GM12878 (cell line): Measurements from ENCODE around the gene SORCS2. TPM values are rescaled to one million over a fixed set of nuclear protein-coding genes. Genes with fewer than 3 reads are reported as not detected.

Source experiments
- ATAC-seq: fragments of 200-7000 bp; cut with Tn5 transposase; 3 replicates; pipeline ENCODE4 v1.9.1; 2020; ENCODE audit warnings: mild to moderate bottlenecking, moderate library complexity
- BruUV-seq: library from RNA; stranded (reverse); fragments of 400-500 nt; replicated peaks from 2 replicates; lab custom pipeline; 2021; lab: Mats Ljungman, UMichigan
- CTCF ChIA-PET: fragments of 300-600 bp; sonication (Branson Sonifier 250); formaldehyde crosslinking; extraction: SDS; loops from one replicate; lab custom pipeline; 2021; ENCODE audit warnings: inconsistent platforms; lab: Yijun Ruan, JAX
- POLR2A ChIA-PET: fragments of 350-600 bp; formaldehyde crosslinking; extraction: SDS; loops from one replicate; lab custom pipeline; 2021; ENCODE audit warnings: inconsistent platforms; lab: Charles Lee
- RAD21 ChIA-PET: fragments of 300-600 bp; sonication (Branson Sonifier 250); formaldehyde crosslinking; loops from one replicate; lab custom pipeline; 2023; ENCODE audit warnings: antibody characterized with exemption; ENCODE audit not compliant: unreplicated experiment; lab: Charles Lee
- SMC1A ChIA-PET: fragments of 300-600 bp; sonication (Branson Sonifier 250); formaldehyde crosslinking; loops from one replicate; lab custom pipeline; 2023; ENCODE audit not compliant: unreplicated experiment, uncharacterized antibody; lab: Charles Lee
- DNase-seq: peaks from one replicate; pipeline ENCODE4 v3.0.0-alpha.2; 2011; ENCODE audit warnings: low read depth, low spot score
- FAIRE-seq: peaks from 3 replicates; lab custom pipeline; 2011; peaks lifted over from hg19 to GRCh38; lab: Jason Lieb, UNC
- H2AFZ ChIP-seq: 2 replicates; pipeline ENCODE4 v1.6.0; 2011; ENCODE audit warnings: low read depth, low read length, control low read depth; ENCODE audit not compliant: control insufficient read depth
- H3K27ac ChIP-seq: 2 replicates; pipeline ENCODE4 v1.5.1; 2011; ENCODE audit warnings: control low read depth; ENCODE audit not compliant: control insufficient read depth, insufficient read depth
- H3K27me3 ChIP-seq, 2 experiments: replicated peaks in 1 of 2; 2 replicates each; pipeline versions ENCODE4 v1.6.0 to v1.6.1; 2011; ENCODE audit warnings: low read length in 1 of 2; ENCODE audit not compliant: control insufficient read depth in 2 of 2, insufficient read depth in 2 of 2
- H3K36me3 ChIP-seq, 2 experiments: 2 replicates each; pipeline ENCODE4 v1.5.1; 2011; ENCODE audit warnings: low read length in 1 of 2; ENCODE audit not compliant: control insufficient read depth in 2 of 2, insufficient read depth in 2 of 2
- H3K4me1 ChIP-seq: 2 replicates; pipeline ENCODE4 v1.6.1; 2011; ENCODE audit warnings: mild to moderate bottlenecking, low read length, moderate library complexity, mixed read lengths; ENCODE audit not compliant: control insufficient read depth, insufficient read depth
- H3K4me2 ChIP-seq: 2 replicates; pipeline ENCODE4 v1.6.0; 2011; ENCODE audit warnings: control low read depth; ENCODE audit not compliant: control insufficient read depth, insufficient read depth
- H3K4me3 ChIP-seq: fragments of 200-600 bp; sonication (generic); 2 replicates; pipeline ENCODE4 v1.5.1; 2016
- H3K79me2 ChIP-seq: 2 replicates; pipeline ENCODE4 v1.6.0; 2011; ENCODE audit warnings: low read length; ENCODE audit not compliant: control insufficient read depth, insufficient read depth
- H3K9ac ChIP-seq: 2 replicates; pipeline ENCODE4 v1.8.0; 2011; ENCODE audit warnings: low read length, control low read depth, mixed read lengths; ENCODE audit not compliant: control insufficient read depth, insufficient read depth
- H3K9me3 ChIP-seq: replicated peaks from 3 replicates; pipeline ENCODE4 v1.5.1; 2011; ENCODE audit warnings: mild to moderate bottlenecking, low read length; ENCODE audit not compliant: control insufficient read depth, insufficient read depth
- H4K20me1 ChIP-seq: 2 replicates; pipeline ENCODE4 v1.6.0; 2011; ENCODE audit not compliant: control insufficient read depth, insufficient read depth
- CUX1 ChIP-seq: IDR thresholded peaks from 2 replicates; pipeline ENCODE4 v1.6.1; 2012; ENCODE audit warnings: improper control_type of control experiment, low read depth, low read length; ENCODE audit not compliant: insufficient replicate concordance
- E2F4 ChIP-seq: IDR thresholded peaks from 2 replicates; pipeline ENCODE4 v1.6.1; 2012; ENCODE audit warnings: low read depth, low read length, improper control_type of control experiment
- FOXK2 ChIP-seq: fragments of 450-650 bp; IDR thresholded peaks from 2 replicates; pipeline ENCODE4 v1.6.1; 2017; ENCODE audit warnings: mild to moderate bottlenecking, moderate library complexity
- GABPA ChIP-seq: IDR thresholded peaks from 2 replicates; pipeline ENCODE4 v1.6.1; 2014; ENCODE audit warnings: antibody characterized with exemption, low read depth, mild to moderate bottlenecking, inconsistent platforms
- KAT2A ChIP-seq: conservative IDR thresholded peaks from 2 replicates; pipeline ENCODE4 v1.6.1; 2011; ENCODE audit warnings: low read depth, low read length; ENCODE audit not compliant: control insufficient read depth
- SMARCA5 ChIP-seq: fragments of 450-650 bp; IDR thresholded peaks from 2 replicates; pipeline ENCODE4 v1.6.1; 2017; ENCODE audit warnings: mild to moderate bottlenecking
- SREBF2 ChIP-seq: IDR thresholded peaks from 2 replicates; pipeline ENCODE4 v1.6.1; 2012; ENCODE audit warnings: mild to moderate bottlenecking, low read length
- ZBTB33 ChIP-seq: fragments of 450-650 bp; IDR thresholded peaks from 2 replicates; pipeline ENCODE4 v1.6.1; 2017; ENCODE audit warnings: mild to moderate bottlenecking
- WGBS: methylation state at CpG from one replicate; pipeline ENCODE4 v1.1.6; 2016; ENCODE audit warnings: low lambda C conversion rate; ENCODE audit not compliant: insufficient replicate concordance, insufficient coverage; ENCODE audit errors: missing lambda C conversion rate; 5-methylcytosine and 5-hydroxymethylcytosine counted together
- in situ Hi-C: fragments of 300-500 bp; cut with MboI; formaldehyde crosslinking; loops from 9 replicates; pipeline ENCODE4 v1.14.3; 2018; ENCODE audit warnings: mixed read lengths
- intact Hi-C: fragments of 100-400 bp; cut with micrococcal nuclease; formaldehyde crosslinking; loops from one replicate; pipeline ENCODE4 v1.14.2; 2022; ENCODE audit not compliant: unreplicated experiment
- polyA plus RNA-seq, 11 experiments: library from polyadenylated mRNA; depleted of rRNA in 4 of 11; unstranded in 6 of 11; stranded (reverse) in 5 of 11; fragments of >200 nt; fragmentation: Nextera tagmentation in 4 of 11; fragmentation: Illumina TruSeq in 1 of 11; extraction: Ambion mirVana in 4 of 11; extraction: Trizol in 1 of 11; gene quantifications; 1 replicate in 1 of 11; 2 replicates in 10 of 11; pipeline versions ENCODE4 v1.2.1 to v1.2.3, GENCODE V29; 2011 to 2016; ENCODE audit warnings: inconsistent platforms in 2 of 11, missing spikeins in 2 of 11, low read depth in 1 of 11
- total RNA-seq, 4 experiments: library from RNA; depleted of rRNA in 3 of 4; stranded (reverse); fragments of >200 nt in 3 of 4; fragmentation: Illumina TruSeq in 1 of 4; extraction: Trizol in 1 of 4; gene quantifications; 2 replicates each; pipeline versions ENCODE4 v1.2.1 to v1.2.3, GENCODE V29; 2013 to 2021

The SORCS2 gene
- total and polyA plus RNA-seq, 10 of the 15 experiments (the other 5 are each of a cell fraction or from before 2014, with no cell fraction given): 0.01 to 0.15 (median 0.05) TPM; not detected in 5

GRCh38 chr4:7501873-7502272 lies 309.5 kb downstream of the SORCS2 start:
- CTCF ChIA-PET: no interaction called here
- DNase-seq (no peak), FAIRE-seq (no peak), ATAC-seq (no peak)
- BruUV-seq: no TSS peak
- Histone ChIP-seq H2AFZ (no peak overlapping the region), H3K9ac (no peak overlapping the region), H3K4me1 (no peaks in the 10 kb centered on the region), H3K79me2 (no peaks in the 10 kb centered on the region), H3K4me3 (no peak overlapping the region), H3K9me3 (no peaks in the 10 kb centered on the region), H3K36me3 (no peaks in the 10 kb centered on the region), H3K4me2 (no peak overlapping the region), H3K27me3 (peaks cover 0 to 4% of the 10 kb centered on the region in 2 experiments; a peak in 3 of 4 replicates), H4K20me1 (no peaks in the 10 kb centered on the region), H3K27ac (no peak overlapping the region)
- POLR2A ChIA-PET: no interaction called here
- RAD21 ChIA-PET: no interaction called here
- intact Hi-C loops: no loop called here
- SMC1A ChIA-PET: no interaction called here
- in situ Hi-C loops: no loop called here
- TF ChIP-seq KAT2A (no peak), FOXK2 (no peak), SMARCA5 (no peak), ZBTB33 (no peak), CUX1 (no peak), GABPA (no peak), E2F4 (no peak), SREBF2 (no peak)
- TF ChIP-seq, all 136 proteins: peak for 0
- 11% methylated on average over 11 of the region's 11 CpGs for WGBS
